ENCODE measurements around the gene YPEL1.
"Not testable (repeated sequence)": the region's sequence is repeated elsewhere in the genome, so short reads cannot be mapped to it uniquely, and the experiment has no call there.

YPEL1 gene

GRCh38 chr22:21753374-21754111 lies 17.9 kb upstream of the YPEL1 start:
- DNase-seq = no peak

- DNase-seq = no peak
These were observed 16.7 kb upstream of the YPEL1 start for GRCh38 chr22:21752276-21752675.

- no peak for DNase-seq
These were observed 10.4 kb upstream of the YPEL1 start for GRCh38 chr22:21745948-21746347.

GRCh38 chr22:21744917-21745316 lies 9.3 kb upstream of the YPEL1 start:
- not testable (repeated sequence) for DNase-seq

GRCh38 chr22:21741790-21742189 lies 6.2 kb upstream of the YPEL1 start:
- no peak for DNase-seq

- DNase-seq = no peak
These were observed 5.5 kb upstream of the YPEL1 start for GRCh38 chr22:21741059-21741458.

- DNase-seq = no peak
These were observed 4.3 kb upstream of the YPEL1 start for GRCh38 chr22:21739828-21740377.

- DNase-seq = no peak
These were observed 3.4 kb upstream of the YPEL1 start for GRCh38 chr22:21738966-21739365.

GRCh38 chr22:21738081-21738480 lies 2.5 kb upstream of the YPEL1 start:
- peak; percentile 22 for DNase-seq

GRCh38 chr22:21736948-21737347 lies 1.4 kb upstream of the YPEL1 start:
- no peak for DNase-seq

- no peak for DNase-seq
These were observed 569 bp upstream of the YPEL1 start for GRCh38 chr22:21736084-21736642.

- DNase-seq = peak; percentile 20
These were observed 924 bp downstream of the YPEL1 start for GRCh38 chr22:21734540-21735199.

- no peak for DNase-seq
These were observed 4.1 kb downstream of the YPEL1 start for GRCh38 chr22:21731503-21731902.

- no peak for DNase-seq
These were observed 4.9 kb downstream of the YPEL1 start for GRCh38 chr22:21730535-21731308.

GRCh38 chr22:21729184-21729583 lies 6.4 kb downstream of the YPEL1 start:
- not testable (repeated sequence) for DNase-seq

- DNase-seq = no peak
These were observed 7.3 kb downstream of the YPEL1 start for GRCh38 chr22:21728270-21728669.

- DNase-seq = no peak
These were observed 7.8 kb downstream of the YPEL1 start for GRCh38 chr22:21727768-21728167.

- no peak for DNase-seq
These were observed 8.4 kb downstream of the YPEL1 start for GRCh38 chr22:21727159-21727558.

GRCh38 chr22:21726650-21727049 lies 8.9 kb downstream of the YPEL1 start:
- DNase-seq = peak; percentile 53

GRCh38 chr22:21725956-21726649 lies 9.5 kb downstream of the YPEL1 start:
- no peak for DNase-seq

GRCh38 chr22:21724496-21724895 lies 11.1 kb downstream of the YPEL1 start:
- not testable (repeated sequence) for DNase-seq

GRCh38 chr22:21721195-21721852 lies 14.3 kb downstream of the YPEL1 start:
- not testable (repeated sequence) for DNase-seq

Measured in CD4-positive, alpha-beta T cell treated with Interleukin-10 for 1 hour (primary cell).